PC-3 (cell line): Measurements from ENCODE around the gene UGT2A1. TPM values are rescaled to one million over a fixed set of nuclear protein-coding genes. Genes with fewer than 3 reads are reported as not detected.

Experiments used
- ATAC-seq: fragments of 200-7000 bp; cut with Tn5 transposase; 2 replicates; pipeline ENCODE4 v1.9.1; 2020; ENCODE audit warnings: mild to moderate bottlenecking, moderate library complexity
- BruUV-seq: library from RNA; stranded (reverse); fragments of 400-500 nt; replicated peaks from 2 replicates; lab custom pipeline; 2021; lab: Mats Ljungman, UMichigan
- CTCF ChIA-PET: fragments of 300-600 bp; sonication (Branson Sonifier 250); formaldehyde crosslinking; loops from one replicate; lab custom pipeline; 2022; ENCODE audit warnings: antibody characterized with exemption; lab: Charles Lee
- POLR2A ChIA-PET: fragments of 300-600 bp; sonication (Branson Sonifier 250); formaldehyde crosslinking; loops from one replicate; lab custom pipeline; 2022; ENCODE audit warnings: antibody characterized with exemption; ENCODE audit not compliant: unreplicated experiment; lab: Charles Lee
- DNase-seq: peaks from one replicate; pipeline ENCODE4 v3.0.0-alpha.2; 2015
- H2AFZ ChIP-seq: fragments of 300-600 bp; sonication (generic); 2 replicates; pipeline ENCODE4 v1.6.0; 2016; ENCODE audit warnings: antibody characterized with exemption, low read length
- H3F3A ChIP-seq: fragments of 300-600 bp; sonication (generic); one replicate; pipeline ENCODE4 v1.6.0; 2017; ENCODE audit warnings: antibody characterized with exemption, low read length, control low read depth, mild to moderate bottlenecking; ENCODE audit not compliant: unreplicated experiment
- H3K27ac ChIP-seq: fragments of 300-600 bp; sonication (generic); 2 replicates; pipeline ENCODE4 v1.5.1; 2016; ENCODE audit warnings: mild to moderate bottlenecking, low read length
- H3K27me3 ChIP-seq: fragments of 300-600 bp; sonication (generic); 2 replicates; pipeline ENCODE4 v1.6.1; 2016; ENCODE audit warnings: low read length, mixed read lengths
- H3K36me3 ChIP-seq: fragments of 300-600 bp; sonication (generic); 2 replicates; pipeline ENCODE4 v1.6.1; 2016; ENCODE audit warnings: low read depth, mixed run types, low read length, mixed read lengths
- H3K4me1 ChIP-seq: fragments of 300-600 bp; sonication (generic); 2 replicates; pipeline ENCODE4 v1.5.1; 2016; ENCODE audit warnings: low read length; ENCODE audit not compliant: insufficient read depth
- H3K4me2 ChIP-seq: fragments of 300-600 bp; sonication (generic); 2 replicates; pipeline ENCODE4 v1.6.0; 2016; ENCODE audit warnings: low read length
- H3K4me3 ChIP-seq: fragments of 300-600 bp; sonication (generic); 2 replicates; pipeline ENCODE4 v1.5.1; 2016; ENCODE audit warnings: mild to moderate bottlenecking, low read length, mixed read lengths
- H3K79me2 ChIP-seq: fragments of 300-600 bp; sonication (generic); 2 replicates; pipeline ENCODE4 v1.6.1; 2017; ENCODE audit warnings: low read length, mixed read lengths
- H3K9ac ChIP-seq: fragments of 300-600 bp; sonication (generic); 2 replicates; pipeline ENCODE4 v1.6.0; 2016; ENCODE audit warnings: mild to moderate bottlenecking, low read length
- H3K9me2 ChIP-seq: fragments of 300-600 bp; sonication (generic); replicated peaks from 2 replicates; pipeline ENCODE4 v1.6.1; 2016; ENCODE audit warnings: mixed run types, low read length, mixed read lengths
- H3K9me3 ChIP-seq: fragments of 300-600 bp; sonication (generic); 2 replicates; pipeline ENCODE4 v1.6.1; 2016; ENCODE audit warnings: low read length, mixed read lengths
- H4K20me1 ChIP-seq: fragments of 300-600 bp; sonication (generic); 2 replicates; pipeline ENCODE4 v1.6.1; 2016; ENCODE audit warnings: low read length, mixed read lengths
- CTCF ChIP-seq: fragments of 300-600 bp; sonication (generic); conservative IDR thresholded peaks from 2 replicates; pipeline ENCODE4 v1.5.1; 2017; ENCODE audit warnings: antibody characterized with exemption, low read depth, mild to moderate bottlenecking, low read length
- EZH2 ChIP-seq: fragments of 300-600 bp; sonication (generic); IDR thresholded peaks from one replicate; pipeline ENCODE4 v1.6.1; 2017; ENCODE audit warnings: antibody characterized with exemption, mild to moderate bottlenecking, low read length; ENCODE audit not compliant: unreplicated experiment
- EZH2phosphoT487 ChIP-seq: fragments of 300-600 bp; sonication (generic); IDR thresholded peaks from 2 replicates; pipeline ENCODE4 v1.6.1; 2018; ENCODE audit warnings: mild to moderate bottlenecking, antibody characterized with exemption, low read length, borderline replicate concordance
- intact Hi-C: fragments of 100-400 bp; cut with micrococcal nuclease; formaldehyde crosslinking; loops from 2 replicates; pipeline ENCODE4 v1.9.0; 2023
- total RNA-seq: library from RNA; depleted of rRNA; stranded (reverse); fragments of >200 nt; gene quantifications from 2 replicates; pipeline ENCODE4 v1.2.3, GENCODE V29; 2014

Gene UGT2A1
- total RNA-seq, 1 experiment from 2014 or later: not detected

DNA sequence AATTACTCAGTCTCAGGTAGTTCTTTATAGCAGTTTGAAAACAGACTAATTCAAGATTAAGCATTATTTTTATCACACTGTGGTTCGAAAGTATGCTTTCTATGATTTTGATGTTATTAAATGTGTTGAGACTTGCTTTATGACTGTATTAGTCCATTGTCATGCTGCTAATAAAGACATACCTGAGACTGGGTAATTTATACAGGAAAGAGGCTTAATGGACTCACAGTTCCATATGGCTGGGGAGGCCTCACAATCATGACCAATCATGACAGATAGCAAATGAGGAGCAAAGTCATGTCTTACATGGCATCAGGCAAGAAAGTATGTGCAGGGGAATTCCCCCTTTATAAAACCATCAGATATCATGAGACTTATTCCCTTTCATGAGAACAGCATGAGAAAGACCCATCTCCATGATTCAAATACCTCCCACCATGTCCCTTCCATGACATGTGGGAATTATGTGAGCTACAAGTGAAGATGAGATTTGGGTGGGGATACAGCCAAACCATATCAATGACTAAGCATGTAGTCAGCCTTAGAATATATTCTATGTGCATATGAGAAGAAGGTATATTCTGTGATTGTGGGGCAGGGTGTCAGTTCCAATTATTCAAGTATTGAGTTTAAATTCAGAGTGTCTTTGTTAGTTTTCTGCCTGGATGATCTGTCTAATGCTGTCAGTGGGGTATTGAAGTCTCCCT lies 44.6 kb upstream of the UGT2A1 start:
- BruUV-seq: no TSS peak
- no peaks in the 10 kb centered on the region for H3K36me3 ChIP-seq
- H4K20me1 ChIP-seq: no peaks in the 10 kb centered on the region
- no peak overlapping the region for H2AFZ ChIP-seq
- intact Hi-C loops: no loop called here
- H3K4me2 ChIP-seq: no peak overlapping the region
- DNase-seq (no peak), ATAC-seq (no peak)
- no peaks in the 10 kb centered on the region for H3K79me2 ChIP-seq
- ChIA-PET CTCF (no interaction called here), POLR2A (no interaction called here)
- H3K9me3 ChIP-seq: no peaks in the 10 kb centered on the region
- H3F3A ChIP-seq: no peaks in the 10 kb centered on the region
- H3K27ac ChIP-seq: no peak overlapping the region
- H3K4me1 ChIP-seq: no peaks in the 10 kb centered on the region
- no peaks in the 10 kb centered on the region for H3K9me2 ChIP-seq
- no peaks in the 10 kb centered on the region for H3K27me3 ChIP-seq
- no peak overlapping the region for H3K4me3 ChIP-seq
- no peak overlapping the region for H3K9ac ChIP-seq
- no peak for TF ChIP-seq CTCF
- no peak for TF ChIP-seq EZH2phosphoT487
- TF ChIP-seq EZH2: no peak

GRCh38 chr4:69689599-69689998 lies 36.6 kb upstream of the UGT2A1 start:
- Histone ChIP-seq H4K20me1 (no peaks in the 10 kb centered on the region), H3K79me2 (no peaks in the 10 kb centered on the region), H3K9ac (no peak overlapping the region), H3K4me1 (no peaks in the 10 kb centered on the region), H3K9me2 (no peaks in the 10 kb centered on the region), H2AFZ (no peak overlapping the region), H3F3A (no peaks in the 10 kb centered on the region), H3K9me3 (no peaks in the 10 kb centered on the region), H3K27me3 (no peaks in the 10 kb centered on the region), H3K4me3 (no peak overlapping the region), H3K36me3 (no peaks in the 10 kb centered on the region), H3K4me2 (peak overlapping the region; percentile 34; the same call in 1 of the 2 replicates), H3K27ac (no peak overlapping the region)
- TF ChIP-seq CTCF: peak; percentile 82
- no peak for TF ChIP-seq EZH2phosphoT487
- no peak for TF ChIP-seq EZH2
- POLR2A ChIA-PET: no interaction called here
- CTCF ChIA-PET: interaction anchor here (0.6 to 1.7 kb wide), 2 partner anchors 134 to 1740 kb away, joined by 3 to 5 read pairs; no protein-coding TSS in a partner anchor
- no TSS peak for BruUV-seq
- ATAC-seq (peak; percentile 48; the same call in 1 of the 2 replicates), DNase-seq (peak; percentile 72)
- intact Hi-C loops: loop anchor here (1.0 kb wide), 3 partner anchors 134 to 816 kb away; no protein-coding TSS in a partner anchor

- Histone ChIP-seq H3K36me3 (no peaks in the 10 kb centered on the region), H3K27ac (no peak overlapping the region), H3K9me2 (no peaks in the 10 kb centered on the region), H3K4me2 (no peak overlapping the region), H2AFZ (no peak overlapping the region), H3K4me1 (no peaks in the 10 kb centered on the region), H3K4me3 (no peak overlapping the region), H3K9ac (no peak overlapping the region), H3K27me3 (0 out of 2 replicates have a peak, but pooled peaks cover 4% of the 10 kb centered on the region), H3F3A (no peaks in the 10 kb centered on the region), H3K79me2 (no peaks in the 10 kb centered on the region), H4K20me1 (no peaks in the 10 kb centered on the region), H3K9me3 (no peaks in the 10 kb centered on the region)
- ATAC-seq (no peak), DNase-seq (no peak)
- ChIA-PET POLR2A (no interaction called here), CTCF (no interaction called here)
- TF ChIP-seq CTCF: no peak
- TF ChIP-seq EZH2: no peak
- no peak for TF ChIP-seq EZH2phosphoT487
- intact Hi-C loops: no loop called here
- no TSS peak for BruUV-seq
These were observed 31.8 kb upstream of the UGT2A1 start for GRCh38 chr4:69684804-69685203.
